Vagina (tissue), 2 donors: ENCODE data around the gene SLC24A3. TPM values are rescaled to one million over a fixed set of nuclear protein-coding genes. Genes with fewer than 3 reads are reported as not detected.
A peak's percentile ranks its signal among the peaks of the same experiment; 100 is the strongest.

Experiments used
- DNase-seq, 2 donors: peaks; one replicate each; pipeline ENCODE4 v3.0.0-alpha.2; 2017; ENCODE audit errors: extremely low spot score in 2 of 2
- H3K27ac ChIP-seq: fragments of 200-600 bp; sonication (generic); one replicate; pipeline ENCODE4 v1.5.1; 2019
- H3K27me3 ChIP-seq: fragments of 200-600 bp; sonication (generic); one replicate; pipeline ENCODE4 v1.5.1; 2019
- H3K36me3 ChIP-seq, 2 donors: fragments of 200-600 bp; sonication (generic); one replicate each; pipeline ENCODE4 v1.5.1; 2017 to 2019
- H3K4me1 ChIP-seq: fragments of 200-600 bp; sonication (generic); one replicate; pipeline ENCODE4 v1.5.1; 2019
- H3K4me3 ChIP-seq, 2 donors: fragments of 200-600 bp; sonication (generic); 1 replicate in 1 of 2; 2 replicates in 1 of 2; pipeline ENCODE4 v1.5.1; 2016 to 2019
- H3K9me3 ChIP-seq: fragments of 200-600 bp; sonication (generic); one replicate; pipeline ENCODE4 v1.5.1; 2019
- POLR2A ChIP-seq, 2 donors: fragments of 450-650 bp; IDR thresholded peaks; one replicate each; pipeline ENCODE4 v1.6.1; 2017; ENCODE audit warnings: antibody characterized with exemption in 2 of 2, mild to moderate bottlenecking in 2 of 2, moderate library complexity in 2 of 2
- POLR2AphosphoS5 ChIP-seq, 2 donors: sonication (generic); formaldehyde crosslinking; IDR thresholded peaks; one replicate each; pipeline ENCODE4 v1.9.0; 2017; ENCODE audit warnings: antibody characterized with exemption in 2 of 2, mild to moderate bottlenecking in 2 of 2, low read depth in 1 of 2; ENCODE audit not compliant: insufficient read depth in 1 of 2
- intact Hi-C: fragments of 100-400 bp; cut with DNase I; formaldehyde crosslinking; loops from one replicate; pipeline ENCODE4 v1.15.1; 2023
- total RNA-seq: library from RNA; depleted of rRNA; stranded (reverse); fragments of >200 nt; gene quantifications from one replicate; pipeline ENCODE4 v1.2.3, GENCODE V29; 2016
- TF ChIP-seq, protein P1 (sequence below), 3 experiments: fragments of 450-650 bp in 2 of 3; fragments of 200-600 bp in 1 of 3; sonication (generic) in 1 of 3; IDR thresholded peaks; one replicate each; pipeline ENCODE4 v1.5.1; 2017 to 2019; ENCODE audit warnings: antibody characterized with exemption in 3 of 3, mild to moderate bottlenecking in 2 of 3, moderate library complexity in 2 of 3

SLC24A3 gene
- total RNA-seq, 1 donor from 2014 or later, result 12.3 TPM

DNA sequence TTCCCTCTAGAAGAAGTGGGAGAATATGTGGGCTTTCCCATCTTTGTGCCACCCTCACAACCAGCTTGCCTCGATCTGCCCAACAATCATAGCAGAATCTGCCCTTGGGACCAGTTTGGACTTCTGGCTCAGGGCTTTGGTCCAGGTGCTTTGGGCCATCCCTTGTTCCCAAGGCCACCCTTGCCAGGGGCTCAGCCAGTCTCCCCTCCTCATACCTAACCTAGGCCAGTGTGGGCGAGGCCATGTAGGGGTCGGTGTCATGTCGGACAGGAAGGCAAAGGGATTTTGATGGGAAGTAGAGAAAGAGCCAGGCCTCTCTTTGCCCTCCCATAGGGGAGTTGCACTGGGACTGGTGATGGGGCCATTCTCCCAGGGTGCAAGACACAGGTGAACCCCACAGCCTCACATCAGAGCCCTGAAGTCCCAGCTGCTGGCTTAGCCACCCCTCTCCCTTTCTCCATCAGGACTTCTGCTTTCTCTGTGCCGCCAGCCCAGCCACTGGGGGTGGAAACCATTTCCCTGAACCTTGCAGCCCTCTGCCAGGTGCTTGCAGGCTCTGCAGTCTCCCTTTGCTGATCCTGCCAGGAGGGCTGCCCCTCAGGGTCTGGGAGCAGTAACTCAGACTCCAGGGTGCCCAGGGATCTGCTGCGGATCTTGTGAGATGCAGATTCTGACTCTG lies 60.7 kb downstream of the SLC24A3 start:
- TF ChIP-seq POLR2AphosphoS5 (IDR thresholded peaks at IDR 0.05; ENCODE audit: insufficient read depth in 1 of 2, low read depth in 1 of 2), result no peak
- no peak for TF ChIP-seq POLR2A (IDR thresholded peaks at IDR 0.05)
- TF ChIP-seq, protein P1, sequence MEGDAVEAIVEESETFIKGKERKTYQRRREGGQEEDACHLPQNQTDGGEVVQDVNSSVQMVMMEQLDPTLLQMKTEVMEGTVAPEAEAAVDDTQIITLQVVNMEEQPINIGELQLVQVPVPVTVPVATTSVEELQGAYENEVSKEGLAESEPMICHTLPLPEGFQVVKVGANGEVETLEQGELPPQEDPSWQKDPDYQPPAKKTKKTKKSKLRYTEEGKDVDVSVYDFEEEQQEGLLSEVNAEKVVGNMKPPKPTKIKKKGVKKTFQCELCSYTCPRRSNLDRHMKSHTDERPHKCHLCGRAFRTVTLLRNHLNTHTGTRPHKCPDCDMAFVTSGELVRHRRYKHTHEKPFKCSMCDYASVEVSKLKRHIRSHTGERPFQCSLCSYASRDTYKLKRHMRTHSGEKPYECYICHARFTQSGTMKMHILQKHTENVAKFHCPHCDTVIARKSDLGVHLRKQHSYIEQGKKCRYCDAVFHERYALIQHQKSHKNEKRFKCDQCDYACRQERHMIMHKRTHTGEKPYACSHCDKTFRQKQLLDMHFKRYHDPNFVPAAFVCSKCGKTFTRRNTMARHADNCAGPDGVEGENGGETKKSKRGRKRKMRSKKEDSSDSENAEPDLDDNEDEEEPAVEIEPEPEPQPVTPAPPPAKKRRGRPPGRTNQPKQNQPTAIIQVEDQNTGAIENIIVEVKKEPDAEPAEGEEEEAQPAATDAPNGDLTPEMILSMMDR (IDR thresholded peaks at IDR 0.05), result no peak
- intact Hi-C loops, result no loop called here
- peak in 1 of 2 donors; percentile 79 for DNase-seq
- no peaks in the 10 kb centered on the region for H3K36me3 ChIP-seq
- peak overlapping the region; percentile 84 for H3K27ac ChIP-seq
- H3K4me1 ChIP-seq, result peaks cover 25% of the 10 kb centered on the region
- no peaks in the 10 kb centered on the region for H3K9me3 ChIP-seq
- H3K4me3 ChIP-seq, result no peak overlapping the region
- no peaks in the 10 kb centered on the region for H3K27me3 ChIP-seq

DNA sequence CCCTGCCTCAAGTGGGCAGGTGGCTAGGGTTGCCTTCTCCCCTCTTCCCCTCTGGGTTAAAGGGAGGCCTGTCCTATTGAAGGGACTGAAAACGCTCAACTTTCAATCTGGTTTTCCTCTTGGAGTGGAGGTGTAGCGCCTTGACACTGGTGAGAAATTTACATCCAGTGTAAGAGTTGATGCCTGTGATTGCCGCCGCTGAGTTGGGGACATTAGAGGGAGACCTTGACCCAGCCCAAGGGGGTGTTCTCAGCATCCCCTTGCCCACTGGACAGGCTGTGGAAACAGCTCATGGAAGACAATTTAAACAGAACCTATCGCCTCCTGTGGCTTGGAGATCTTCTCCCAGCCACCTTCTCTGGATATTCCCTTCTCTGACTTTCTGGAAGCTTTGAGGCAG lies 61.6 kb downstream of the SLC24A3 start:
- H3K36me3 ChIP-seq, result no peaks in the 10 kb centered on the region
- no peak overlapping the region for H3K4me3 ChIP-seq
- no peaks in the 10 kb centered on the region for H3K9me3 ChIP-seq
- no peaks in the 10 kb centered on the region for H3K27me3 ChIP-seq
- H3K4me1 ChIP-seq, result peaks cover 25% of the 10 kb centered on the region
- TF ChIP-seq POLR2AphosphoS5 (IDR thresholded peaks at IDR 0.05; ENCODE audit: insufficient read depth in 1 of 2, low read depth in 1 of 2) (no peak), POLR2A (IDR thresholded peaks at IDR 0.05) (no peak)
- TF ChIP-seq, protein P1 (IDR thresholded peaks at IDR 0.05), result no peak
- peak overlapping the region; percentile 84 for H3K27ac ChIP-seq
- DNase-seq, result peak in 1 of 2 donors; percentile 80
- intact Hi-C loops, result no loop called here

DNA sequence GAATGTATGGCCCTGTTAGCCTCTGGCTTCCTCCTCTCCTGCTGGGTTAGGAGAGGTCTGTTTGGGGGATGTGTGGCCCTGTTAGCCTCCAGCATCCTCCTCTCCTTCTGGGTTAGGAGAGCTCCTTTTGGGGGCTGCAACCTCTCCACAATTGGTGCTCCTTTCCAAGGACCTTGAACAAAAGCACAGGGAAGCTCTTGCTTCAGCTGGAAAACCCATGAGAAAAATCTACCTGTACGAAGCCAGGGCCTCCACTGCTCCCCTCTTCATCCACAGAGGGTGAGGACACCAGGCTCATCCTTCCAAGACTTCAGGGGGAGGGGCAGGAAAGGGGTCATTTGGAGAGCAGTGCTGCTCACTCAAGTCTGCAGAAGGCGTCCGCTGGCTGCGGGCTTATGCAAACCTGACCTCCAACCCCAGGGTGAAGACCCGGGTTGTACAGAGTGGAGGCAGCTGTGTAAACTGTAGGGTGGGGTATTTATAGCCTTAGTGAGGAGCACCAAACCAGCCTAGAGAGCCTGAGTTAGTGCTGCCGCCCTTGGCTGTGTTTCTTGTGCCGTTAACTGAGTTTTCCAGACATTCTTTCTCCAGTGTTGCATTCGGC lies 62.1 kb downstream of the SLC24A3 start:
- no peaks in the 10 kb centered on the region for H3K36me3 ChIP-seq
- DNase-seq, result peak in 1 of 2 donors; percentile 87
- H3K4me3 ChIP-seq, result no peak overlapping the region
- peak overlapping the region; percentile 84 for H3K27ac ChIP-seq
- TF ChIP-seq POLR2AphosphoS5 (IDR thresholded peaks at IDR 0.05; ENCODE audit: insufficient read depth in 1 of 2, low read depth in 1 of 2), result peak in 1 of 2 donors; percentile 32
- TF ChIP-seq, protein P1 (IDR thresholded peaks at IDR 0.05), result no peak
- no peaks in the 10 kb centered on the region for H3K9me3 ChIP-seq
- no peaks in the 10 kb centered on the region for H3K27me3 ChIP-seq
- H3K4me1 ChIP-seq, result peaks cover 25% of the 10 kb centered on the region
- intact Hi-C loops, result no loop called here

DNA sequence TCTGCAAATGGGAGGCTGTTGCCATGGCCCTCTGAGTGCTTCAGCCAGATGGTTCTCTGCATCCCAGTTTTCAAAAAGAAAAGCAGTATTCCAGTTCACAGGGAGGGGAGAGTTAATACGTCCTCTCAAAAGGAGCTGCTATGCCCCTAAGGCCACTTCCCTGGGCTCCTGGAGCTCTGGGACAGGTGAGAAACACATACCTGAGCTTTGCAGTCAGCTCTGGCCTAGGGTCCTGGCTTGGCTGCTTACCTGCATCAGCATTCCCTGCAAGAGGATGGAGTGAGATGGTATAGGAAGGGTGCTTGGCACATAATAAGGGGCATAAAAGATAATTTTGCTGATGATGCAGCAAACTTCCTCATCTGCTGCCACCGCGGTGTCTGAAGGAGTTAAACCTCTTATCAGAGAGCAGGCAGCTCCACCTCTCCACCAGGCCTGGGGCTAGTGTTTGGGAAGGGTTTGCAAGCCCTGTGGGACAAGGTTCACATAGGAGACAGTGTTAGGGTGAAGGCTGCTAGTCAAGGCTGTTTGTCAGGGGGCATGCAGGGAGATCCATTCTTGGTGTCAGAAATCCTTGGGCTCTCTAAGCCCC lies 62.7 kb downstream of the SLC24A3 start:
- intact Hi-C loops, result no loop called here
- peak overlapping the region; percentile 84 for H3K27ac ChIP-seq

More for the DNA sequence above, 62.7 kb downstream of the SLC24A3 start:
- Histone ChIP-seq H3K4me3 (no peak overlapping the region), H3K4me1 (peaks cover 25% of the 10 kb centered on the region), H3K27me3 (no peaks in the 10 kb centered on the region), H3K9me3 (no peaks in the 10 kb centered on the region), H3K36me3 (no peaks in the 10 kb centered on the region)
- no peak for DNase-seq
- no peak for TF ChIP-seq POLR2A (IDR thresholded peaks at IDR 0.05)
- TF ChIP-seq POLR2AphosphoS5 (IDR thresholded peaks at IDR 0.05; ENCODE audit: insufficient read depth in 1 of 2, low read depth in 1 of 2), result no peak
- TF ChIP-seq, protein P1 (IDR thresholded peaks at IDR 0.05), result no peak
